IPS-18c (cell line): ENCODE results near the gene CRABP2.

Experiments used
- H3K4me3 ChIP-seq: 2 replicates; pipeline ENCODE4 v1.7.0; 2013; ENCODE audit warnings: low read depth, mild to moderate bottlenecking, low read length, moderate library complexity; ENCODE audit not compliant: insufficient read depth
- H3K9me3 ChIP-seq: one replicate; pipeline ENCODE4 v1.6.1; 2013; ENCODE audit warnings: mild to moderate bottlenecking, low read length, moderate library complexity; ENCODE audit not compliant: control insufficient read depth, insufficient read depth

CRABP2 gene

GRCh38 chr1:156744344-156744743, 39.0 kb upstream of the CRABP2 start:
- H3K4me3 ChIP-seq = no peak overlapping the region
- no peaks in the 10 kb centered on the region for H3K9me3 ChIP-seq

GRCh38 chr1:156743367-156744302, 38.3 kb upstream of the CRABP2 start:
- no peaks in the 10 kb centered on the region for H3K9me3 ChIP-seq
- H3K4me3 ChIP-seq = no peak overlapping the region

GRCh38 chr1:156742801-156743200, 37.4 kb upstream of the CRABP2 start:
- Histone ChIP-seq H3K4me3 (no peak overlapping the region), H3K9me3 (no peaks in the 10 kb centered on the region)

- Histone ChIP-seq H3K9me3 (no peaks in the 10 kb centered on the region), H3K4me3 (no peak overlapping the region)
Measured at GRCh38 chr1:156742017-156742416, 36.6 kb upstream of the CRABP2 start.

GRCh38 chr1:156741481-156741983, 36.1 kb upstream of the CRABP2 start:
- Histone ChIP-seq H3K9me3 (no peaks in the 10 kb centered on the region), H3K4me3 (peak overlapping the region; percentile 16; the same call in 1 of the 2 replicates)

GRCh38 chr1:156740741-156741480, 35.5 kb upstream of the CRABP2 start, which contains the start of gene MRPL24:
MRPL24 (minus strand) TSS chr1:156741088; CDS start chr1:156738704, 2,384 bp downstream.
- no peaks in the 10 kb centered on the region for H3K9me3 ChIP-seq
- peak within 1 kb of the TSS; percentile 82 for H3K4me3 ChIP-seq

GRCh38 chr1:156740237-156740740, 34.9 kb upstream of the CRABP2 start:
- no peaks in the 10 kb centered on the region for H3K9me3 ChIP-seq
- H3K4me3 ChIP-seq = peak overlapping the region; percentile 82

GRCh38 chr1:156738916-156739315, 33.5 kb upstream of the CRABP2 start:
- H3K4me3 ChIP-seq = no peak overlapping the region
- no peaks in the 10 kb centered on the region for H3K9me3 ChIP-seq

- no peaks in the 10 kb centered on the region for H3K9me3 ChIP-seq
- H3K4me3 ChIP-seq = no peak overlapping the region
Measured at GRCh38 chr1:156738407-156738806, 33.0 kb upstream of the CRABP2 start.

- no peak overlapping the region for H3K4me3 ChIP-seq
- no peaks in the 10 kb centered on the region for H3K9me3 ChIP-seq
Measured at GRCh38 chr1:156733989-156734584, 28.7 kb upstream of the CRABP2 start.

GRCh38 chr1:156728599-156729462, 23.4 kb upstream of the CRABP2 start, which contains the start of gene ISG20L2:
ISG20L2 (minus strand) TSS chr1:156728766; CDS start chr1:156727652, 1,114 bp downstream.
- Histone ChIP-seq H3K9me3 (no peaks in the 10 kb centered on the region), H3K4me3 (peak within 1 kb of the TSS; percentile 76)

- H3K9me3 ChIP-seq = no peaks in the 10 kb centered on the region
- H3K4me3 ChIP-seq = peak within 1 kb of the TSS; percentile 76
Measured at GRCh38 chr1:156727926-156728598, 22.7 kb upstream of the CRABP2 start, which contains the start of gene METTL25B. METTL25B (plus strand) TSS chr1:156728469; CDS start chr1:156729105, 636 bp downstream.

- Histone ChIP-seq H3K4me3 (peak overlapping the region; percentile 76), H3K9me3 (no peaks in the 10 kb centered on the region)
Measured at GRCh38 chr1:156727492-156727891, 22.1 kb upstream of the CRABP2 start.

GRCh38 chr1:156726549-156727226, 21.3 kb upstream of the CRABP2 start:
- peak overlapping the region; percentile 40; the same call in 1 of the 2 replicates for H3K4me3 ChIP-seq

GRCh38 chr1:156725683-156726280, 20.4 kb upstream of the CRABP2 start:
- Histone ChIP-seq H3K4me3 (peak overlapping the region; percentile 40), H3K9me3 (no peaks in the 10 kb centered on the region)

More at GRCh38 chr1:156726549-156727226, 21.3 kb upstream of the CRABP2 start:
- no peaks in the 10 kb centered on the region for H3K9me3 ChIP-seq
